Measurements from ENCODE around the gene RAPSN.

DNA sequence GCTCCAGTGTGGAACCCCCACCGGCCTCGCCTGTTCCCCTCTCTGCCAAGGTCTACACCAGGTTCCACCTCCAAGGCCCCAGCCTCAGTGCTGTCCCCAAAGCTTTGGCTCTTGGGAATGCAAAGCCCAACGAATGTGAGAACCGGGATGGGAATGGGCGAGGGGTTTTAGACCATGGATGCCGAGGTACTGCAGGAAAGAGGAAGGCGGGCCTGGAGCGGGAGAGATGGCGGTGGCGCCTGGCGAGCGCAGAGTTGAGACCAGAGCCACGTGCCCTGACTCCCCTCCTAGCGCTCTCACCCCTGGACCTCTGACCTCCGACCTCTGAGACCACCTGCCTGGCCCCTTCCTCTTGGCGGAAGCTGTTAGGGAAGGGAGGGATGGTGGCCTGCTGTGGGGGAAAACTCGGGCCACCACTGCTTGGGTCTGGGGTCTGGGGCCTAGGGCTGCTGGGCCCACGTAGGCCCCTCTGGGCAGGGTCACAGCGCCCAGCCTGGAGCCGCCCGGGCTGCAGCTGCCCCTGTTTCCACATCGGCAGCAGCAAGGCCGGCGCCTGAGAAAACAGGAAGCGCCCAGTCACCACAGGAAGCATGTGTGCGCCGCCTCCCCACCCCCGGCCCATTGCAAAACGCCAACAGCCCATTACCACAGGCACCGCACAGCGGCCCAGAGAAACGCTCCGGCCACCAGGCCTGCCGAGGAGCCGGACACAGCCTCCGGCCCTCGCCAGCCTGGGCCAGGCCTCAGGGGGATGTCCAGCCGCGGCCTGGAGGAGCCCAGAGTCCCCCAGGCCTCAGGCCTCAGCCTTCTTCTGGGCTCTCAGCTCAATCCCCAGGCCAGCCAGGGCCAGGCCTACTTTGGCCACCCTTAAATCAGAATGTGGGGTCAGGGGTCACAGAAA is 54.4 kb downstream of the RAPSN start:
- TF ChIP-seq, protein P1, sequence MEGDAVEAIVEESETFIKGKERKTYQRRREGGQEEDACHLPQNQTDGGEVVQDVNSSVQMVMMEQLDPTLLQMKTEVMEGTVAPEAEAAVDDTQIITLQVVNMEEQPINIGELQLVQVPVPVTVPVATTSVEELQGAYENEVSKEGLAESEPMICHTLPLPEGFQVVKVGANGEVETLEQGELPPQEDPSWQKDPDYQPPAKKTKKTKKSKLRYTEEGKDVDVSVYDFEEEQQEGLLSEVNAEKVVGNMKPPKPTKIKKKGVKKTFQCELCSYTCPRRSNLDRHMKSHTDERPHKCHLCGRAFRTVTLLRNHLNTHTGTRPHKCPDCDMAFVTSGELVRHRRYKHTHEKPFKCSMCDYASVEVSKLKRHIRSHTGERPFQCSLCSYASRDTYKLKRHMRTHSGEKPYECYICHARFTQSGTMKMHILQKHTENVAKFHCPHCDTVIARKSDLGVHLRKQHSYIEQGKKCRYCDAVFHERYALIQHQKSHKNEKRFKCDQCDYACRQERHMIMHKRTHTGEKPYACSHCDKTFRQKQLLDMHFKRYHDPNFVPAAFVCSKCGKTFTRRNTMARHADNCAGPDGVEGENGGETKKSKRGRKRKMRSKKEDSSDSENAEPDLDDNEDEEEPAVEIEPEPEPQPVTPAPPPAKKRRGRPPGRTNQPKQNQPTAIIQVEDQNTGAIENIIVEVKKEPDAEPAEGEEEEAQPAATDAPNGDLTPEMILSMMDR (conservative IDR thresholded peaks at IDR 0.05; ENCODE audit: low read depth, low read length) = no peak
- TF ChIP-seq EZH2 (IDR thresholded peaks at IDR 0.05; ENCODE audit: low read length, unreplicated experiment) (no peak), EZH2phosphoT487 (IDR thresholded peaks at IDR 0.05; ENCODE audit: borderline replicate concordance, low read length) (no peak)
